K562 (cell line): ENCODE results near the gene TSPAN15. TPM values are rescaled to one million over a fixed set of nuclear protein-coding genes. Genes with fewer than 3 reads are reported as not detected.
"Not testable (repeated sequence)": the region's sequence is repeated elsewhere in the genome, so short reads cannot be mapped to it uniquely, and the experiment has no call there.

ENCODE experiments used
- ATAC-seq: fragments of 200-7000 bp; cut with Tn5 transposase; 3 replicates; pipeline ENCODE4 v1.9.1; 2020; ENCODE audit warnings: moderate library complexity
- BruUV-seq: library from RNA; stranded (reverse); fragments of 400-500 nt; replicated peaks from 2 replicates; lab custom pipeline; 2021; lab: Mats Ljungman, UMichigan
- CTCF ChIA-PET: fragments of 300-600 bp; formaldehyde crosslinking; extraction: SDS; loops from one replicate; lab custom pipeline; 2021; ENCODE audit warnings: low intra/inter-chr PET ratio; lab: Yijun Ruan, JAX
- POLR2A ChIA-PET: fragments of 300-600, 350-650 bp; sonication (Branson Sonifier 250); formaldehyde crosslinking; extraction: SDS; loops from one replicate; lab custom pipeline; 2021; ENCODE audit warnings: antibody characterized with exemption, inconsistent platforms; lab: Yijun Ruan, JAX
- DNase-seq, 4 experiments: peaks; one replicate each; pipeline versions ENCODE4 v3.0.0 to v3.0.0-alpha.2; 2011 to 2018; ENCODE audit warnings: low spot score in 3 of 4, mixed read lengths in 3 of 4; ENCODE audit errors: extremely low read depth in 1 of 4
- FAIRE-seq: peaks from 2 replicates; lab custom pipeline; 2011; peaks lifted over from hg19 to GRCh38; lab: Jason Lieb, UNC
- H2AFZ ChIP-seq: 2 replicates; pipeline ENCODE4 v1.6.0; 2011; ENCODE audit warnings: low read depth, low read length, control low read depth, inconsistent platforms
- H3K27ac ChIP-seq: fragments of 200-600 bp; 3 replicates; pipeline ENCODE4 v1.8.0; 2011; ENCODE audit warnings: low read depth, mild to moderate bottlenecking, control low read depth, inconsistent platforms, low read length, moderate library complexity, mixed read lengths; ENCODE audit errors: extremely low read depth
- H3K27me3 ChIP-seq, 2 experiments: fragments of 300-600 bp in 1 of 2; 2 replicates in 1 of 2; 3 replicates in 1 of 2; pipeline versions ENCODE4 v1.6.0 to v1.8.0; 2011; ENCODE audit warnings: inconsistent platforms in 2 of 2, low read length in 2 of 2, mild to moderate bottlenecking in 1 of 2, mixed read lengths in 1 of 2, moderate library complexity in 1 of 2; ENCODE audit not compliant: control insufficient read depth in 2 of 2, insufficient read depth in 2 of 2
- H3K36me3 ChIP-seq: fragments of 300-600 bp; 3 replicates; pipeline ENCODE4 v1.8.0; 2011; ENCODE audit warnings: mild to moderate bottlenecking, low read length, inconsistent platforms; ENCODE audit not compliant: control insufficient read depth, insufficient read depth
- H3K4me1 ChIP-seq, 2 experiments: fragments of 200-600 bp in 1 of 2; replicated peaks in 1 of 2; 2 replicates in 1 of 2; 3 replicates in 1 of 2; pipeline versions ENCODE4 v1.5.1 to v1.8.0; 2011; ENCODE audit warnings: inconsistent platforms in 2 of 2, low read length in 2 of 2, mild to moderate bottlenecking in 1 of 2, mixed read lengths in 1 of 2, moderate library complexity in 1 of 2; ENCODE audit not compliant: control insufficient read depth in 2 of 2, insufficient read depth in 2 of 2
- H3K4me2 ChIP-seq: 2 replicates; pipeline ENCODE4 v1.6.1; 2011; ENCODE audit warnings: low read length, control low read depth, inconsistent platforms, mixed read lengths; ENCODE audit not compliant: insufficient read depth
- H3K4me3 ChIP-seq: fragments of 200-600 bp; sonication (generic), shearing (Covaris generic); 2 replicates; pipeline ENCODE4 v1.5.1; 2016; ENCODE audit warnings: control low read depth, inconsistent platforms
- H3K79me2 ChIP-seq: fragments of 200-600 bp; 3 replicates; pipeline ENCODE4 v1.8.0; 2011; ENCODE audit warnings: low read length, inconsistent platforms; ENCODE audit not compliant: control insufficient read depth, insufficient read depth
- H3K9ac ChIP-seq, 2 experiments: 2 replicates each; pipeline versions ENCODE4 v1.6.0 to v1.6.1; 2011; ENCODE audit warnings: low read depth in 2 of 2, low read length in 2 of 2, control low read depth in 1 of 2, inconsistent platforms in 1 of 2, mild to moderate bottlenecking in 1 of 2, mixed read lengths in 1 of 2; ENCODE audit not compliant: insufficient read depth in 1 of 2
- H3K9me1 ChIP-seq: one replicate; pipeline ENCODE4 v1.6.0; 2011; ENCODE audit warnings: inconsistent platforms, mild to moderate bottlenecking, low read length, moderate library complexity; ENCODE audit not compliant: control insufficient read depth, insufficient read depth
- H3K9me3 ChIP-seq: replicated peaks from 2 replicates; pipeline ENCODE4 v1.5.1; 2011; ENCODE audit warnings: low read depth, low read length, inconsistent platforms; ENCODE audit not compliant: control insufficient read depth, insufficient read depth
- H4K20me1 ChIP-seq: replicated peaks from 2 replicates; pipeline ENCODE4 v1.6.1; 2011; ENCODE audit warnings: low read length, inconsistent platforms, mixed read lengths; ENCODE audit not compliant: control insufficient read depth, insufficient read depth
- ATF3 ChIP-seq, 2 experiments: fragments of 450-650 bp in 1 of 2; sonication (generic) in 1 of 2; formaldehyde crosslinking in 1 of 2; IDR thresholded peaks in 1 of 2; conservative IDR thresholded peaks in 1 of 2; 2 replicates each; pipeline versions ENCODE4 v1.6.1 to v1.8.1; 2016 to 2023; ENCODE audit warnings: mild to moderate bottlenecking in 2 of 2, moderate library complexity in 2 of 2, inconsistent platforms in 1 of 2, missing genetic modification reagents in 1 of 2
- RBM25 ChIP-seq: fragments of 200-400 bp; formaldehyde crosslinking; IDR thresholded peaks from 2 replicates; pipeline ENCODE4 v1.6.1; 2018; ENCODE audit warnings: low read length, low read depth, moderate library complexity; ENCODE audit not compliant: severe bottlenecking
- ZFP36 ChIP-seq: fragments of 150-350 bp; IDR thresholded peaks from 2 replicates; pipeline ENCODE4 v1.6.1; 2018; ENCODE audit warnings: low read length, low read depth; ENCODE audit not compliant: partially characterized antibody
- WGBS: fragments of 100-300 bp; shearing (Covaris generic); methylation state at CpG from one replicate; pipeline ENCODE4 v1.1.6; 2016; ENCODE audit warnings: low coverage, mixed read lengths; ENCODE audit not compliant: insufficient coverage; ENCODE audit errors: missing lambda C conversion rate; 5-methylcytosine and 5-hydroxymethylcytosine counted together
- in situ Hi-C: fragments of 300-500 bp; cut with MboI; formaldehyde crosslinking; loops from 4 replicates; pipeline ENCODE4 v1.15.0; 2018; ENCODE audit warnings: inconsistent platforms, mixed read lengths
- intact Hi-C: fragments of 100-400 bp; cut with micrococcal nuclease; formaldehyde crosslinking; loops from 2 replicates; pipeline ENCODE4 v1.14.2; 2022
- polyA plus RNA-seq, 8 experiments: library from polyadenylated mRNA; depleted of rRNA in 4 of 8; stranded (reverse) in 5 of 8; unstranded in 3 of 8; fragments of >200 nt; fragmentation: Nextera tagmentation in 2 of 8; fragmentation: Illumina TruSeq in 1 of 8; extraction: Ambion mirVana in 2 of 8; extraction: Trizol in 1 of 8; gene quantifications; 2 replicates each; pipeline versions ENCODE4 v1.2.1 to v1.2.3, GENCODE V29; 2011 to 2014; ENCODE audit warnings: inconsistent platforms in 1 of 8, missing spikeins in 1 of 8
- total RNA-seq, 7 experiments: library from RNA; depleted of rRNA in 6 of 7; stranded (reverse); fragments of >200 nt in 6 of 7; fragmentation: Illumina TruSeq in 2 of 7; extraction: Trizol in 2 of 7; gene quantifications; 2 replicates each; pipeline versions ENCODE4 v1.2.1 to v1.2.3, GENCODE V29; 2011 to 2021; ENCODE audit warnings: low replicate concordance in 1 of 7

Gene TSPAN15
- total and polyA plus RNA-seq, 9 of the 15 experiments (the other 6 are each of a cell fraction or from before 2014, with no cell fraction given): 0.33 to 1.0 (median 0.45) TPM; not detected in 2

- peak; percentile 20; the same call in 1 of the 2 replicates for TF ChIP-seq ATF3 (IDR thresholded peaks at IDR 0.05)
- H3K4me2 ChIP-seq; H2AFZ ChIP-seq; H3K9me1 ChIP-seq; H4K20me1 ChIP-seq; H3K4me3 ChIP-seq; POLR2A ChIA-PET; H3K4me1 ChIP-seq; DNase-seq; FAIRE-seq; H3K9ac ChIP-seq; H3K79me2 ChIP-seq; H3K9me3 ChIP-seq; CTCF ChIA-PET; ATAC-seq; H3K36me3 ChIP-seq; H3K27ac ChIP-seq; BruUV-seq; TF ChIP-seq ATF3 (CRISPR knock-in tag; conservative IDR thresholded peaks at IDR 0.05): not testable (repeated sequence)
- TF ChIP-seq ZFP36: peak; percentile 57
- TF ChIP-seq RBM25: peak; percentile 35
- H3K27me3 ChIP-seq: peaks cover 6 to 66% of the 10 kb centered on the region in 2 experiments
- in situ Hi-C loops (loop anchor here (5.0 kb wide), 1 partner anchor 256 kb away; no protein-coding TSS in a partner anchor), intact Hi-C loops (loop anchor here (5.0 kb wide), 1 partner anchor 41 kb away; no protein-coding TSS in a partner anchor)
- 3% methylated on average over 4 of the region's 4 CpGs for WGBS
Observed at GRCh38 chr10:69488149-69488844, 37.0 kb downstream of the TSPAN15 start.
